Fibroblast of skin of abdomen (primary cell): Measurements from ENCODE around the gene FAM98C.
"Not testable (repeated sequence)": the region's sequence is repeated elsewhere in the genome, so short reads cannot be mapped to it uniquely, and the experiment has no call there.

Source experiments
- DNase-seq: peaks from one replicate; pipeline ENCODE4 v3.0.0-alpha.2; 2013

FAM98C gene

GRCh38 chr19:38399081-38399480 lies 3.8 kb upstream of the FAM98C start:
- no peak for DNase-seq

GRCh38 chr19:38399537-38399936 lies 3.4 kb upstream of the FAM98C start:
- no peak for DNase-seq

GRCh38 chr19:38400361-38400760 lies 2.5 kb upstream of the FAM98C start:
- no peak for DNase-seq

GRCh38 chr19:38401148-38401547 lies 1.7 kb upstream of the FAM98C start:
- DNase-seq = peak; percentile 15

- no peak for DNase-seq
Measured at GRCh38 chr19:38402623-38402966, 298 bp upstream of the FAM98C start.

GRCh38 chr19:38404858-38405257 lies 2.0 kb downstream of the FAM98C start:
- no peak for DNase-seq

- no peak for DNase-seq
Measured at GRCh38 chr19:38405276-38405675, 2.4 kb downstream of the FAM98C start.

- DNase-seq = peak; percentile 63
Measured at GRCh38 chr19:38409631-38410133, 6.8 kb downstream of the FAM98C start.

- DNase-seq = not testable (repeated sequence)
Measured at GRCh38 chr19:38410407-38410806, 7.5 kb downstream of the FAM98C start.

- DNase-seq = no peak
Measured at GRCh38 chr19:38411041-38411712, 8.3 kb downstream of the FAM98C start.

GRCh38 chr19:38411898-38412297 lies 9.0 kb downstream of the FAM98C start:
- not testable (repeated sequence) for DNase-seq

- DNase-seq = no peak
Measured at GRCh38 chr19:38412491-38412890, 9.6 kb downstream of the FAM98C start.

- no peak for DNase-seq
Measured at GRCh38 chr19:38412961-38413360, 10.1 kb downstream of the FAM98C start.

GRCh38 chr19:38413416-38413815 lies 10.5 kb downstream of the FAM98C start:
- no peak for DNase-seq

- DNase-seq = no peak
Measured at GRCh38 chr19:38417146-38417543, 14.3 kb downstream of the FAM98C start.

- DNase-seq = no peak
Measured at GRCh38 chr19:38417544-38418506, 14.9 kb downstream of the FAM98C start.

- DNase-seq = no peak
Measured at GRCh38 chr19:38420935-38421334, 18.0 kb downstream of the FAM98C start.

- no peak for DNase-seq
Measured at GRCh38 chr19:38421856-38422255, 19.0 kb downstream of the FAM98C start.

GRCh38 chr19:38422438-38422837 lies 19.5 kb downstream of the FAM98C start:
- no peak for DNase-seq

GRCh38 chr19:38424272-38424671 lies 21.4 kb downstream of the FAM98C start:
- DNase-seq = no peak

GRCh38 chr19:38425222-38425809 lies 22.4 kb downstream of the FAM98C start:
- no peak for DNase-seq

GRCh38 chr19:38425810-38426466 lies 23.0 kb downstream of the FAM98C start, which contains the start of gene RASGRP4:
TSS of gene RASGRP4 (minus strand) at chr19:38426219. CDS start at chr19:38426091, 128 bp downstream.
- no peak for DNase-seq
